HepG2 (cell line): ENCODE data around the gene CYP2W1. TPM values are rescaled to one million over a fixed set of nuclear protein-coding genes. Genes with fewer than 3 reads are reported as not detected.

Experiments
- ASH2L ChIP-seq: fragments of 300-600, 200-600 bp; sonication (generic); IDR thresholded peaks from 2 replicates; pipeline ENCODE4 v1.7.0; 2017; ENCODE audit warnings: low read depth, mild to moderate bottlenecking, moderate library complexity, mixed read lengths, low read length; ENCODE audit not compliant: insufficient read length
- CENPX ChIP-seq: sonication (generic); formaldehyde crosslinking; IDR thresholded peaks from 2 replicates; pipeline ENCODE4 v1.9.0; 2021; ENCODE audit warnings: mild to moderate bottlenecking, missing genetic modification reagents, moderate library complexity
- GPN1 ChIP-seq: sonication (generic); formaldehyde crosslinking; IDR thresholded peaks from 2 replicates; pipeline ENCODE4 v1.5.1; 2020; ENCODE audit warnings: missing genetic modification reagents, borderline replicate concordance
- HDAC1 ChIP-seq: sonication (generic); formaldehyde crosslinking; IDR thresholded peaks from 2 replicates; pipeline ENCODE4 v1.5.1; 2020; ENCODE audit warnings: mild to moderate bottlenecking, missing genetic modification reagents
- KLF11 ChIP-seq: IDR thresholded peaks from 2 replicates; pipeline ENCODE4 v1.6.1; 2016; ENCODE audit warnings: missing compliant biosample characterization
- MBD4 ChIP-seq: IDR thresholded peaks from 2 replicates; pipeline ENCODE4 v1.6.1; 2012; ENCODE audit warnings: low read length, inconsistent platforms, borderline replicate concordance
- PAWR ChIP-seq: sonication (generic); formaldehyde crosslinking; IDR thresholded peaks from 2 replicates; pipeline ENCODE4 v1.4.0; 2020; ENCODE audit warnings: missing genetic modification reagents, mild to moderate bottlenecking, borderline replicate concordance
- RNF2 ChIP-seq: fragments of 450-650 bp; conservative IDR thresholded peaks from 2 replicates; pipeline ENCODE4 v1.6.1; 2016; ENCODE audit warnings: low read depth
- RXRB ChIP-seq: IDR thresholded peaks from 2 replicates; pipeline ENCODE4 v1.6.1; 2016; ENCODE audit warnings: borderline replicate concordance, missing genetic modification reagents, missing compliant biosample characterization
- SAP130 ChIP-seq: IDR thresholded peaks from 2 replicates; pipeline ENCODE4 v1.6.1; 2016; ENCODE audit warnings: low read depth
- TAF15 ChIP-seq: fragments of 200-400 bp; formaldehyde crosslinking; IDR thresholded peaks from one replicate; pipeline ENCODE4 v1.6.1; 2018; ENCODE audit warnings: mild to moderate bottlenecking, low read depth, low read length; ENCODE audit not compliant: poor library complexity, severe bottlenecking
- TARDBP ChIP-seq: sonication (generic); formaldehyde crosslinking; IDR thresholded peaks from 2 replicates; pipeline ENCODE4 v1.8.0; 2022; ENCODE audit warnings: mild to moderate bottlenecking, missing genetic modification reagents
- XRCC5 ChIP-seq: fragments of 200-400 bp; formaldehyde crosslinking; optimal IDR thresholded peaks from 2 replicates; pipeline ENCODE3; 2017; ENCODE audit warnings: mild to moderate bottlenecking, low read length
- ZNF121 ChIP-seq: sonication (generic); formaldehyde crosslinking; IDR thresholded peaks from 2 replicates; pipeline ENCODE4 v1.5.0; 2020; ENCODE audit warnings: mild to moderate bottlenecking, missing genetic modification reagents
- ZNF451 ChIP-seq: sonication (generic); formaldehyde crosslinking; IDR thresholded peaks from 2 replicates; pipeline ENCODE4 v1.5.0; 2020; ENCODE audit warnings: mild to moderate bottlenecking, missing genetic modification reagents
- ZNF484 ChIP-seq: sonication (generic); formaldehyde crosslinking; IDR thresholded peaks from 2 replicates; pipeline ENCODE4 v1.5.1; 2020; ENCODE audit warnings: mild to moderate bottlenecking, low read depth, missing genetic modification reagents, borderline replicate concordance
- polyA plus RNA-seq, 8 experiments: library from polyadenylated mRNA; depleted of rRNA in 3 of 8; stranded (reverse) in 7 of 8; unstranded in 1 of 8; fragments of >200 nt; fragmentation: Illumina TruSeq in 4 of 8; extraction: Trizol in 4 of 8; gene quantifications; 2 replicates each; pipeline versions ENCODE4 v1.2.1 to v1.2.3, GENCODE V29; 2011 to 2016; ENCODE audit warnings: low read depth in 4 of 8, missing spikeins in 1 of 8, mixed read lengths in 1 of 8; ENCODE audit not compliant: insufficient read depth in 1 of 8
- total RNA-seq, 5 experiments: library from RNA; depleted of rRNA; stranded (reverse); fragments of >200 nt; fragmentation: Illumina TruSeq; extraction: Trizol; gene quantifications; 2 replicates each; pipeline ENCODE4 v1.2.3, GENCODE V29; 2016; ENCODE audit warnings: low read depth in 1 of 5
- TF ChIP-seq, protein P1 (sequence below): sonication (generic); formaldehyde crosslinking; IDR thresholded peaks from 2 replicates; pipeline ENCODE4 v1.4.0; 2020; ENCODE audit warnings: mild to moderate bottlenecking, missing genetic modification reagents, borderline replicate concordance
- TF ChIP-seq, protein P2 (sequence below): sonication (generic); formaldehyde crosslinking; IDR thresholded peaks from 2 replicates; pipeline ENCODE4 v1.4.0; 2020; ENCODE audit warnings: mild to moderate bottlenecking, missing genetic modification reagents, borderline replicate concordance
- TF ChIP-seq, protein P3 (sequence below): sonication (generic); formaldehyde crosslinking; IDR thresholded peaks from 2 replicates; pipeline ENCODE4 v1.5.1; 2020; ENCODE audit warnings: mild to moderate bottlenecking, moderate library complexity, missing genetic modification reagents

CYP2W1 gene
- total and polyA plus RNA-seq, 2 of the 13 experiments (the other 11 are each of a cell fraction or from before 2014, with no cell fraction given): 19.5 to 31.7 TPM

DNA sequence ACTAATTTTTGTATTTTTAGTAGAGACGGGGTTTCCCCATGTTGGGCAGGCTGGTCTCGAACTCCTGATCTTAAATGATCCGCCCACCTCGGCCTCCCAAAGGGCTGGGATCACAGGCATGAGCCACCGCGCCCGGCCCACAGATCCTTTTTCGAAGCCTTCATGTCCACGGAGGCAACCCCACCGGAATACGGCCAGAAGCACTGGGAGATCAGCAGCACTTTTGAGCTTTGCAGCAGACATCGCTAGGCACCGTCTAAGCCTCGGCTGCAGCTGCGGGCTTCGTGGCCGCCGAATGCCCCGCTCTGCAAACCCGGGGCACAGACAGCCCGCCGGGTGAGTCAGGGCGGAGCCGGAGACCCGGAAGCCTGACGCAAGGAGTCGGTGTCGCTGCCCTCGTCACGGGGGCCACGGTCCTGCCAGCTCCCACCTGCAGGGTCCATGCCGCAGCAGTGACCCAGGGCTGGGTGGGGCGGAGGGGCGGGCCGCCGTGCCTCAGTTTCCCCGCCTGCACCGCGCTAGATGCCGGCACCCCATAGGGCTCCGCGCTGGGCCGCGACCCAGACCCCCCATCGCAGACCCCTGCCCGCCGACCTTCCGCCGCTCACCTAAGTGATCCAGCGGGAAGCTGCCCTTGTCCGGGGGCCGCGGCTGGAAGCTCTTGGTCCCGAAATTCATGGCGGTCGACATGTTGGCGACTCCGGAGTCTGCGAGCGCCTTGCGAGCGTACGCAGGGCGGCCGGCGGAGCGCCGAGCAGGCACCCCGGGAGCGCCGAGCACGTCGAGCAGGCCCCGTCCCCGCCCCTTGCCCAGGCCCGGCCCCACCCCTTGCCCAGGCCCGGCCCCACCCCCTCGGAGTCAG lies 7.9 kb upstream of the CYP2W1 start, which contains the start of gene COX19 (continued):
- TF ChIP-seq, protein P1, sequence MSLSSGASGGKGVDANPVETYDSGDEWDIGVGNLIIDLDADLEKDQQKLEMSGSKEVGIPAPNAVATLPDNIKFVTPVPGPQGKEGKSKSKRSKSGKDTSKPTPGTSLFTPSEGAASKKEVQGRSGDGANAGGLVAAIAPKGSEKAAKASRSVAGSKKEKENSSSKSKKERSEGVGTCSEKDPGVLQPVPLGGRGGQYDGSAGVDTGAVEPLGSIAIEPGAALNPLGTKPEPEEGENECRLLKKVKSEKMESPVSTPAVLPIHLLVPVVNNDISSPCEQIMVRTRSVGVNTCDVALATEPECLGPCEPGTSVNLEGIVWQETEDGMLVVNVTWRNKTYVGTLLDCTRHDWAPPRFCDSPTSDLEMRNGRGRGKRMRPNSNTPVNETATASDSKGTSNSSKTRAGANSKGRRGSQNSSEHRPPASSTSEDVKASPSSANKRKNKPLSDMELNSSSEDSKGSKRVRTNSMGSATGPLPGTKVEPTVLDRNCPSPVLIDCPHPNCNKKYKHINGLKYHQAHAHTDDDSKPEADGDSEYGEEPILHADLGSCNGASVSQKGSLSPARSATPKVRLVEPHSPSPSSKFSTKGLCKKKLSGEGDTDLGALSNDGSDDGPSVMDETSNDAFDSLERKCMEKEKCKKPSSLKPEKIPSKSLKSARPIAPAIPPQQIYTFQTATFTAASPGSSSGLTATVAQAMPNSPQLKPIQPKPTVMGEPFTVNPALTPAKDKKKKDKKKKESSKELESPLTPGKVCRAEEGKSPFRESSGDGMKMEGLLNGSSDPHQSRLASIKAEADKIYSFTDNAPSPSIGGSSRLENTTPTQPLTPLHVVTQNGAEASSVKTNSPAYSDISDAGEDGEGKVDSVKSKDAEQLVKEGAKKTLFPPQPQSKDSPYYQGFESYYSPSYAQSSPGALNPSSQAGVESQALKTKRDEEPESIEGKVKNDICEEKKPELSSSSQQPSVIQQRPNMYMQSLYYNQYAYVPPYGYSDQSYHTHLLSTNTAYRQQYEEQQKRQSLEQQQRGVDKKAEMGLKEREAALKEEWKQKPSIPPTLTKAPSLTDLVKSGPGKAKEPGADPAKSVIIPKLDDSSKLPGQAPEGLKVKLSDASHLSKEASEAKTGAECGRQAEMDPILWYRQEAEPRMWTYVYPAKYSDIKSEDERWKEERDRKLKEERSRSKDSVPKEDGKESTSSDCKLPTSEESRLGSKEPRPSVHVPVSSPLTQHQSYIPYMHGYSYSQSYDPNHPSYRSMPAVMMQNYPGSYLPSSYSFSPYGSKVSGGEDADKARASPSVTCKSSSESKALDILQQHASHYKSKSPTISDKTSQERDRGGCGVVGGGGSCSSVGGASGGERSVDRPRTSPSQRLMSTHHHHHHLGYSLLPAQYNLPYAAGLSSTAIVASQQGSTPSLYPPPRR: peak; percentile 23; the same call in 1 of the 2 replicates
- TF ChIP-seq GPN1 (no peak), TARDBP (peak; percentile 33; the same call in 1 of the 2 replicates), PAWR (CRISPR knock-in tag) (peak; percentile 89; the same call in 1 of the 2 replicates), RXRB (peak; percentile 59; the same call in 1 of the 2 replicates), HDAC1 (CRISPR knock-in tag) (peak; percentile 78), MBD4 (no peak), ZNF121 (CRISPR knock-in tag) (0 out of 2 replicates have a peak, but pooled peaks have one; percentile 21), ASH2L (peak; percentile 83), XRCC5 (peak; percentile 95), KLF11 (CRISPR knock-in tag) (peak; percentile 32; the same call in 1 of the 2 replicates), TAF15 (no peak), ZNF451 (CRISPR knock-in tag) (peak; percentile 30; the same call in 1 of the 2 replicates), RNF2 (0 out of 2 replicates have a peak, but pooled peaks have one; percentile 26), SAP130 (CRISPR knock-in tag) (peak; percentile 75), CENPX (no peak), ZNF484 (no peak)
- TF ChIP-seq, protein P2, sequence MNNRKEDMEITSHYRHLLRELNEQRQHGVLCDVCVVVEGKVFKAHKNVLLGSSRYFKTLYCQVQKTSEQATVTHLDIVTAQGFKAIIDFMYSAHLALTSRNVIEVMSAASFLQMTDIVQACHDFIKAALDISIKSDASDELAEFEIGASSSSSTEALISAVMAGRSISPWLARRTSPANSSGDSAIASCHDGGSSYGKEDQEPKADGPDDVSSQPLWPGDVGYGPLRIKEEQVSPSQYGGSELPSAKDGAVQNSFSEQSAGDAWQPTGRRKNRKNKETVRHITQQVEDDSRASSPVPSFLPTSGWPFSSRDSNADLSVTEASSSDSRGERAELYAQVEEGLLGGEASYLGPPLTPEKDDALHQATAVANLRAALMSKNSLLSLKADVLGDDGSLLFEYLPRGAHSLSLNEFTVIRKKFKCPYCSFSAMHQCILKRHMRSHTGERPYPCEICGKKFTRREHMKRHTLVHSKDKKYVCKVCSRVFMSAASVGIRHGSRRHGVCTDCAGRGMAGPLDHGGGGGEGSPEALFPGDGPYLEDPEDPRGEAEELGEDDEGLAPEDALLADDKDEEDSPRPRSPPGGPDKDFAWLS (CRISPR knock-in tag): 0 out of 2 replicates have a peak, but pooled peaks have one; percentile 27
- TF ChIP-seq, protein P3, sequence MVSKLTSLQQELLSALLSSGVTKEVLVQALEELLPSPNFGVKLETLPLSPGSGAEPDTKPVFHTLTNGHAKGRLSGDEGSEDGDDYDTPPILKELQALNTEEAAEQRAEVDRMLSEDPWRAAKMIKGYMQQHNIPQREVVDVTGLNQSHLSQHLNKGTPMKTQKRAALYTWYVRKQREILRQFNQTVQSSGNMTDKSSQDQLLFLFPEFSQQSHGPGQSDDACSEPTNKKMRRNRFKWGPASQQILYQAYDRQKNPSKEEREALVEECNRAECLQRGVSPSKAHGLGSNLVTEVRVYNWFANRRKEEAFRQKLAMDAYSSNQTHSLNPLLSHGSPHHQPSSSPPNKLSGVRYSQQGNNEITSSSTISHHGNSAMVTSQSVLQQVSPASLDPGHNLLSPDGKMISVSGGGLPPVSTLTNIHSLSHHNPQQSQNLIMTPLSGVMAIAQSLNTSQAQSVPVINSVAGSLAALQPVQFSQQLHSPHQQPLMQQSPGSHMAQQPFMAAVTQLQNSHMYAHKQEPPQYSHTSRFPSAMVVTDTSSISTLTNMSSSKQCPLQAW (CRISPR knock-in tag): peak; percentile 55; the same call in 1 of the 2 replicates
